Neuronal stem cell (in vitro differentiated cells): Measurements from ENCODE around the gene XYLT2.

Experiments used
- DNase-seq: peaks from one replicate; pipeline ENCODE4 v3.0.0-alpha.2; 2013; ENCODE audit warnings: low spot score
- H2AFZ ChIP-seq: one replicate; pipeline ENCODE4 v1.6.1; 2013; ENCODE audit warnings: mild to moderate bottlenecking, low read length, inconsistent platforms
- H2AK5ac ChIP-seq: 2 replicates; pipeline ENCODE4 v1.6.1; 2013; ENCODE audit warnings: low read depth, mild to moderate bottlenecking, inconsistent platforms, low read length, moderate library complexity, mixed read lengths
- H2BK120ac ChIP-seq: 2 replicates; pipeline ENCODE4 v1.6.1; 2013; ENCODE audit warnings: low read depth, mild to moderate bottlenecking, inconsistent platforms, low read length, moderate library complexity, mixed read lengths
- H2BK12ac ChIP-seq: one replicate; pipeline ENCODE4 v1.6.1; 2013; ENCODE audit warnings: low read length, inconsistent platforms
- H2BK15ac ChIP-seq: 2 replicates; pipeline ENCODE4 v1.6.1; 2013; ENCODE audit warnings: mild to moderate bottlenecking, low read length, inconsistent platforms, mixed read lengths
- H2BK5ac ChIP-seq: one replicate; pipeline ENCODE4 v1.6.1; 2013; ENCODE audit warnings: inconsistent platforms, mild to moderate bottlenecking, low read length, moderate library complexity
- H3K14ac ChIP-seq: one replicate; pipeline ENCODE4 v1.6.1; 2013; ENCODE audit warnings: low read length, inconsistent platforms
- H3K18ac ChIP-seq: 2 replicates; pipeline ENCODE4 v1.6.1; 2013; ENCODE audit warnings: low read length, inconsistent platforms
- H3K23ac ChIP-seq: 2 replicates; pipeline ENCODE4 v1.6.1; 2013; ENCODE audit warnings: low read depth, mild to moderate bottlenecking, mixed read lengths, low read length, inconsistent platforms; ENCODE audit not compliant: poor library complexity
- H3K27ac ChIP-seq: replicated peaks from 3 replicates; pipeline ENCODE4 v1.5.1; 2013; ENCODE audit warnings: low read length, inconsistent platforms
- H3K27me3 ChIP-seq, 3 experiments: 2 replicates each; pipeline ENCODE4 v1.6.1; 2013; ENCODE audit warnings: low read length in 3 of 3, mild to moderate bottlenecking in 2 of 3, inconsistent platforms in 1 of 3, low read depth in 1 of 3, mixed read lengths in 1 of 3, moderate library complexity in 1 of 3; ENCODE audit not compliant: control insufficient read depth in 3 of 3, insufficient read depth in 3 of 3
- H3K36me3 ChIP-seq, 2 donors: replicated peaks in 1 of 2; 2 replicates each; pipeline ENCODE4 v1.6.1; 2013; ENCODE audit warnings: low read length in 2 of 2; ENCODE audit not compliant: control insufficient read depth in 2 of 2, insufficient read depth in 2 of 2
- H3K4ac ChIP-seq: 2 replicates; pipeline ENCODE4 v1.6.1; 2013; ENCODE audit warnings: inconsistent platforms, mild to moderate bottlenecking, low read length, moderate library complexity
- H3K4me1 ChIP-seq, 2 donors: 1 replicate in 1 of 2; 2 replicates in 1 of 2; pipeline ENCODE4 v1.6.1; 2013; ENCODE audit warnings: low read length in 2 of 2, low read depth in 1 of 2; ENCODE audit not compliant: control insufficient read depth in 2 of 2, insufficient read depth in 1 of 2
- H3K4me2 ChIP-seq: one replicate; pipeline ENCODE4 v1.6.1; 2013; ENCODE audit warnings: mild to moderate bottlenecking, low read length, inconsistent platforms; ENCODE audit not compliant: insufficient read depth, poor library complexity, severe bottlenecking
- H3K4me3 ChIP-seq, 2 donors: 2 replicates each; pipeline ENCODE4 v1.5.1; 2013; ENCODE audit warnings: low read length in 2 of 2, mild to moderate bottlenecking in 2 of 2, inconsistent platforms in 1 of 2, moderate library complexity in 1 of 2
- H3K79me1 ChIP-seq: one replicate; pipeline ENCODE4 v1.6.1; 2013; ENCODE audit warnings: low read depth, mild to moderate bottlenecking, inconsistent platforms, low read length, moderate library complexity
- H3K9ac ChIP-seq: one replicate; pipeline ENCODE4 v1.6.1; 2013; ENCODE audit warnings: mild to moderate bottlenecking, low read depth, low read length, inconsistent platforms; ENCODE audit not compliant: poor library complexity
- H3K9me3 ChIP-seq, 2 donors: replicated peaks in 1 of 2; 2 replicates each; pipeline versions ENCODE3 to v1.6.1; 2013; ENCODE audit warnings: low read length in 2 of 2, mild to moderate bottlenecking in 2 of 2, inconsistent platforms in 1 of 2, low read depth in 1 of 2, mixed read lengths in 1 of 2, moderate library complexity in 1 of 2; ENCODE audit not compliant: control insufficient read depth in 2 of 2, insufficient read depth in 1 of 2
- H4K8ac ChIP-seq: one replicate; pipeline ENCODE4 v1.6.1; 2013; ENCODE audit warnings: low read depth, mild to moderate bottlenecking, inconsistent platforms, low read length, moderate library complexity
- H4K91ac ChIP-seq: one replicate; pipeline ENCODE4 v1.6.1; 2013; ENCODE audit warnings: low read length, low read depth, mild to moderate bottlenecking, inconsistent platforms; ENCODE audit not compliant: poor library complexity
- WGBS, 2 donors: extraction: QIAGEN DNeasy Blood & Tissue Kit; methylation state at CpG; one replicate each; pipeline ENCODE4 v1.1.7; 2013; ENCODE audit warnings: missing lambda C conversion rate in 2 of 2, mixed read lengths in 1 of 2; ENCODE audit not compliant: insufficient read length in 2 of 2, insufficient replicate concordance in 1 of 2; ENCODE audit errors: extremely low coverage in 2 of 2; 5-methylcytosine and 5-hydroxymethylcytosine counted together

XYLT2 gene

DNA sequence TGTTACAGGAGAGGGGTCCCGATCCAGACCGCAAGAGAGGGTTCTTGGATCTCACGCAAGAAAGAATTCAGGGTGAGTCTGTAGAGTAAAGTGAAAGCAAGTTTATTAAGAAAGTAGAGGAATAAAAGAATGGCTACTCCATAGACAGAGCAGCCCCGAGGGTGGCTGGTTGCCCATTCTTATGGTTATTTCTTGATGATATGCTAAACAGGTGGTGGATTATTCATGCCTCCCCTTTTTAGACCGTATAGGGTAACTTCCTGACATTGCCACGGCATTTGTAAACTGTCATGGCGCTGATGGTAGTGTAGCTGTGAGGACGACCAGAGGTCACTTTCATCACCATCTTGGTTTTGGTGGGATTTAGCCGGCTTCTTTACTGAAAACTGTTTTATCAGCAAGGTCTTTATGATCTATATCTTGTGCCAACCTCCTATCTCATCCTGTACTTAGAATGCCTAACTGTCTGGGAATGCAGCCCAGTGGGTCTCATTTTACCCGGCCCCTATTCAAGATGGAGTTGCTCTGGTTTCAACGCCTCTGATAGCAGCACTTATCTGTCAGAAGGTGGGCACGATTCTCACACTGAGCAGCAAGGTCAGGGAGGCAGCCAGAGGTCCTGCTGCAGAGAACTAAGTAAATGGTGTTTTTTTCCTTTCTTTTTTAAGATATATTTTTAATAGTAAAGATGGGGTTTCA lies 26.5 kb upstream of the XYLT2 start:
- H3K27me3 ChIP-seq: peaks cover 0 to 25% (median 0%) of the 10 kb centered on the region in 3 experiments
- no peak overlapping the region for H3K23ac ChIP-seq
- H2AK5ac ChIP-seq: no peak overlapping the region
- H3K14ac ChIP-seq: no peak overlapping the region
- H2BK15ac ChIP-seq: no peak overlapping the region
- peaks cover 0 to 2% of the 10 kb centered on the region in 2 donors for H3K9me3 ChIP-seq
- peak overlapping the region; percentile 12 for H2AFZ ChIP-seq
- WGBS, 2 donors: no CpG with 5 or more reads among the region's 12 CpGs
- H3K36me3 ChIP-seq: no peaks in the 10 kb centered on the region
- no peak overlapping the region for H3K9ac ChIP-seq
- no peak overlapping the region for H3K4me2 ChIP-seq
- no peak overlapping the region for H3K4ac ChIP-seq
- H4K8ac ChIP-seq: no peak overlapping the region
- no peak overlapping the region for H2BK120ac ChIP-seq
- H3K79me1 ChIP-seq: no peaks in the 10 kb centered on the region
- H3K27ac ChIP-seq: no peak overlapping the region
- no peaks in the 10 kb centered on the region for H3K4me1 ChIP-seq
- H3K18ac ChIP-seq: no peak overlapping the region
- no peak overlapping the region for H3K4me3 ChIP-seq
- no peak overlapping the region for H2BK12ac ChIP-seq
- H2BK5ac ChIP-seq: no peak overlapping the region
- no peak overlapping the region for H4K91ac ChIP-seq
- no peak for DNase-seq

DNA sequence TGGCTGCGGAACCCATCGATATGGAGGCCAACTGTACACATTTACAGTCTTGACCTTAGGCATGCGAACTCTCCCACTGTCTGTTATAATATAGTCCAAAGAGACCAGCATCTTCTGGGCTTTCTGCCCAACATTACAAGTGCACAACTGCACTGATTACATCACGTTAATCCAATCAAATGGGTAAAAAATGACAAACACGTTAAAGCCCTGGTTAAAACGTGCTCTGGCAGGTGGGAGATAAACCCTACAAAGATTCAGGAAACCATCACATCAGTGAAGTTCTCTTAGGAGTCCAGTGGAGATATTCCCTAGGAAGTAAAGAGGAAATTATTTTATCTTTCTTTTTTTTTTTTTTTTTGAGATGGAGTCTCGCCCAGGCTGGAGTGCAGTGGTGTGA lies 23.7 kb upstream of the XYLT2 start:
- WGBS, 2 donors: no CpG with 5 or more reads among the region's 7 CpGs
- Histone ChIP-seq H3K27ac (no peak overlapping the region), H2BK15ac (no peak overlapping the region), H3K9ac (no peak overlapping the region), H3K4me2 (no peak overlapping the region), H4K91ac (no peak overlapping the region), H2BK5ac (no peak overlapping the region), H3K23ac (no peak overlapping the region), H2AFZ (no peak overlapping the region), H3K4ac (no peak overlapping the region), H3K18ac (no peak overlapping the region), H2BK12ac (no peak overlapping the region), H2AK5ac (no peak overlapping the region), H3K79me1 (no peaks in the 10 kb centered on the region), H3K27me3 (peaks cover 0 to 35% (median 0%) of the 10 kb centered on the region in 3 experiments), H3K4me3 (no peak overlapping the region), H4K8ac (no peak overlapping the region), H3K4me1 (no peaks in the 10 kb centered on the region), H3K36me3 (no peaks in the 10 kb centered on the region), H3K14ac (no peak overlapping the region), H2BK120ac (no peak overlapping the region), H3K9me3 (no peaks in the 10 kb centered on the region)
- no peak for DNase-seq

DNA sequence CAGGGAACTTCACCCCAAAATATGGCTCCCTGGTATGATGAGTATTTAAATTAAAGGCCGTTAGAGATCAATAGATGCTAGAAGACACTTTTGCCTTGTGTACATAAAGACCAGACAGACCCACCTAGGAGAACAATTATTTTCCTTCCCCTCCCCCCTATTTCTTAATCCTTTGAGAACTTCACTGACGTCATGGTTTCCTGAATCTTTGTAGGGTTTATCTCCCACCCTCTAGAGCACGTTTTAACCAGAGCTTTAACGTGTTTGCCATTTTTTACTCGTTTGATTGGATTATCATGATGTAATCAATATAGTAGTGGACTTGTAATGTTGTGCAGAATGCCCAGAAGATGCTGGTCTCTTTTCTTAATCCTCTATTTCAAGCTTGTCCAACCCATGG lies 22.9 kb upstream of the XYLT2 start:
- no peak overlapping the region for H3K18ac ChIP-seq
- DNase-seq: no peak
- H3K14ac ChIP-seq: no peak overlapping the region
- no peaks in the 10 kb centered on the region for H3K79me1 ChIP-seq
- H3K4me1 ChIP-seq: no peaks in the 10 kb centered on the region
- no peak overlapping the region for H3K9ac ChIP-seq
- no peak overlapping the region for H2BK5ac ChIP-seq
- H3K27me3 ChIP-seq: peaks cover 0 to 27% (median 0%) of the 10 kb centered on the region in 3 experiments
- no peak overlapping the region for H2BK12ac ChIP-seq
- H3K4me2 ChIP-seq: no peak overlapping the region
- H2AFZ ChIP-seq: no peak overlapping the region
- H3K23ac ChIP-seq: no peak overlapping the region
- H3K9me3 ChIP-seq: no peaks in the 10 kb centered on the region
- no peak overlapping the region for H3K27ac ChIP-seq
- H2BK120ac ChIP-seq: no peak overlapping the region
- H4K91ac ChIP-seq: no peak overlapping the region
- H2AK5ac ChIP-seq: no peak overlapping the region
- H2BK15ac ChIP-seq: no peak overlapping the region
- H3K4me3 ChIP-seq: no peak overlapping the region
- H3K36me3 ChIP-seq: no peaks in the 10 kb centered on the region
- WGBS, 2 donors: no CpG with 5 or more reads among the region's 5 CpGs
- H3K4ac ChIP-seq: no peak overlapping the region
- H4K8ac ChIP-seq: no peak overlapping the region

DNA sequence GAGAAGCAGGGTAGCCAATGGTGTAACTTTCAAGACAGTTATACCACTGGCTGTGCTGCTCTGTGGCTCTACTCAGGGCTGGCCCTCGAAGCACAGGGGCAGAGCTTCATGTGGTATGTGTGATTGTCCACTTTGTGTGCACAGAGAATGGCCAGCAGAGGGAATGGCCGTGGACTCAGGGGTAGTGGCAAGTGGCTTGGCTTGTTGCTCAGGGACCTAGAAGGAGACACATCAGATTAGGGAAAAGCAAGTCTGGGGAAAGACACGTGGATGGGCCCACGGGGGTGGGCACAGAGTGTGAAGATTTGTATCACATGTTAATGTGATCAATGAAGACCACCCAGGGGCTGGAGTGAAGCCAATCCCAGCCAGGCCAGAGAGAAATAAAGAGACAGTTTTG lies 20.0 kb upstream of the XYLT2 start:
- no peak for DNase-seq
- no peaks in the 10 kb centered on the region for H3K4me1 ChIP-seq
- no peak overlapping the region for H3K4me2 ChIP-seq
- no peak overlapping the region for H2BK5ac ChIP-seq
- no peak overlapping the region for H3K18ac ChIP-seq
- no peak overlapping the region for H3K4ac ChIP-seq
- no peak overlapping the region for H4K8ac ChIP-seq
- WGBS, 2 donors: no CpG with 5 or more reads among the region's 4 CpGs
- no peak overlapping the region for H2AFZ ChIP-seq
- H2BK120ac ChIP-seq: no peak overlapping the region
- no peak overlapping the region for H2BK15ac ChIP-seq
- H3K36me3 ChIP-seq: no peaks in the 10 kb centered on the region
- H4K91ac ChIP-seq: no peak overlapping the region
- H3K4me3 ChIP-seq: no peak overlapping the region
- H2AK5ac ChIP-seq: no peak overlapping the region
- H2BK12ac ChIP-seq: no peak overlapping the region
- no peak overlapping the region for H3K14ac ChIP-seq
- H3K79me1 ChIP-seq: peaks cover 2% of the 10 kb centered on the region
- no peak overlapping the region for H3K27ac ChIP-seq
- no peaks in the 10 kb centered on the region for H3K9me3 ChIP-seq
- H3K27me3 ChIP-seq: peaks cover 0 to 29% (median 0%) of the 10 kb centered on the region in 3 experiments
- no peak overlapping the region for H3K23ac ChIP-seq
- peak overlapping the region; percentile 0 for H3K9ac ChIP-seq
